Activated naive CD4-positive, alpha-beta T cell treated with anti-CD3 and anti-CD28 coated beads, Interleukin-2, amount 50 U/mL, for 16 hours (primary cell): ENCODE data around the gene TARP.

Source experiments
- DNase-seq: peaks from one replicate; pipeline ENCODE4 v3.0.0-alpha.2; 2020

The TARP gene

GRCh38 chr7:38273286-38273995 lies at the start of gene TARP:
Gene TARP (minus strand): TSS chr7:38273636.
- DNase-seq, result no peak

GRCh38 chr7:38323156-38323555 lies 49.7 kb upstream of the TARP start:
- no peak for DNase-seq

DNA sequence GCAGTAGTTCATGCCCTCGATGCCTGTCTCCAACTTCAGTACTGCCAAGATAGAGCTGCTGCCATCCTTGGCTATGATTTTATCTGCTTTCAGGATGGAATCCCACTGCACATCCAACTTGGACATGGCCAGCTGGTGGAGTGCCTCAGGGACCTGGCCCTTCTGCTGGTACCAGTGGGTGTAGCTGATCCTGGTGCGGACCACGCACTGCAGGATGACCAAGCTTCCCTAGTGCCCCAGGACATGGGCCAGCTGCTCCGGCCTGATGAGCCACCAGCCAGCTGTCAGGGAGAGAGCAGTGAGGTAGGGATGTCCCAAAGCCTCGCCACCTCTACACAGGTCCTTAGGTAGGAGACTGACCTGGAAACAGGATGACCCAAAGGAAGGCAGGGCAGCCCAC lies 49.0 kb upstream of the TARP start:
- no peak for DNase-seq

DNA sequence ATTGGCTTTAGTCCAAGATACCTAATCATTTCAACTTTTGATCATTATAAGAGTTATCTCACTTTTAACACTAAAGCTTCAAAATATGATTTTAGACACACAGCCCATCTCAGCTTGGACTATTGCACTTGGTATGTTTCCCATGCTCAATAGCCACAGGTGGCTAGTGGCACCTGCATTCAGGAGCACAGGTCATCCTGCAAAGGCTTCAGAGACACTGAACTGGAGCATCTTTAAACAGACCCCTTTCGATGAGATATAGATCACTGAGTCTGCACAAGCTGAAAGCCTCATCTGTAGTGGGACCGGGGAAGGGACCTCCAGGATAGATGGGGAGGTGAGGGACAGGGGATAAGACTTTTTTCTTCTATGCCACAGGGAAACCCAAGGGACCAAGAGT lies 48.5 kb upstream of the TARP start:
- no peak for DNase-seq

- DNase-seq, result no peak
Observed at GRCh38 chr7:38321515-38321944, 48.1 kb upstream of the TARP start.

DNA sequence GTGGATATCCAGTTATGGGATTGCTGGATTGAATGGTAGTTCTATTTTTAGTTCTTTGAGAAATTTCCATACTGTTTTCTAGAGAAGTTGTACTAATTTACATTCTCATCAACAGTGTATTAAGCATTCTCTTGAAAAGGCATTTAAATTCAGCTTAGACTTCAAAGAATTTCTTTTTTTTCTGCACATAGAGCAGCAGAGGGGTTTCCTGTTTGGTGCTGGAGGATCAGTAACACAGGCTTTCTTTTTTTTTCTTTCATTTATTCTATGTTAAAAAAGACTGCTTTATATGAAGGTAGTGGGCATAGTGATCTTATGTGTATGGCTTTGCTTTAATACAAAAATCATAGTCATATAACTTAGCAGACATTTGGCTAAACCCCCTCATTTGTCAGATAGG lies 47.6 kb upstream of the TARP start:
- no peak for DNase-seq

DNA sequence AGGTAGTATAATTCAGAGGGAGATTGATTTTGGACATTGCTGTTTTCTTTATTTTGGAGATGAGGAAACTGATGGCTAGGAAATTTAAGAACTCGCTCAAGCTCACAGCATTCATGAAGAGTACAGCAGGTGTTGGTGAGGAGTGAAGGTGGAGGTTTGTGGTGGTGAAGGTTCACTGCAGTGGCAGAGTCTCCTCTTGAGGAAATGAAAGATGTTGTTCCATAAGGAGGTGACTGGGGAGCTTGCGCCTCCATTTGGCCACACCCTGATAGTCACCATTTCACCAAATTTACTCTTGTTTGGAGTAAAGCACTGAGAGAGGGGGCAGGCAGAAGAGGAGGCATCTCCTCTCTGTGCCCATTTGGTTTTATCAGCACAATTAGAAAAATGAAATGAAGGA lies 46.4 kb upstream of the TARP start:
- DNase-seq, result no peak

- DNase-seq, result no peak
Observed at GRCh38 chr7:38318803-38319416, 45.5 kb upstream of the TARP start.

- DNase-seq, result no peak
Observed at GRCh38 chr7:38318241-38318640, 44.8 kb upstream of the TARP start.

- no peak for DNase-seq
Observed at GRCh38 chr7:38317515-38317914, 44.1 kb upstream of the TARP start.

DNA sequence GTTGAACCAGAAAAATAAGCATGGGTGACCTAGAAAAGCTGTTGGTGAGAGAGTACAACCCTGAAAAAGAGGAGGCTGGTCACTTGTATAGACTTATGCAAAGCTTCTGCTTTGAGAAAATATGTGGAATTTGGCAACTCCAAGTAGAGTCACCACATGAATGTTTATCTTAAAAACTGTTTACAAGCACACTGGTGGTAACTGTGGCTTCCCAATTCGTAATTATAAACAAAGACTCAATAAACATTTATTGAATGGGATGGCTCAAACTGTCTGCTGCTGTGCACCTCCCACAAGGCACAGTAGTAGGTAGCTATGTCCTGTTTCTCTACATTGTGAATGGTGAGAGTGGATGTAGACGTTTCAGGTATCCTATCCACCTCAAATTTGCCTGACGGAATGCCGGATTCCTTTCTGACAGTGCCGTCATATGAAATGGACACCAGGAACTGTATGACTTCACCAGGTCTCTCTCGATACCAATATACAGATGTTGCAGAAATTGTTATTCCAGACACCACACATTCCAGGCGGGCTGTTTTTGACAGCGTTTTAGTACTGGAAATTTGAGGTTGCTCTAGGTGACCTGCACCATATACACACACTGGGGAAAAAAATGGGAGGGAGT lies 43.4 kb upstream of the TARP start:
- no peak for DNase-seq

GRCh38 chr7:38315410-38315809 lies 42.0 kb upstream of the TARP start:
- no peak for DNase-seq

- DNase-seq, result no peak
Observed at GRCh38 chr7:38312821-38313220, 39.4 kb upstream of the TARP start.

DNA sequence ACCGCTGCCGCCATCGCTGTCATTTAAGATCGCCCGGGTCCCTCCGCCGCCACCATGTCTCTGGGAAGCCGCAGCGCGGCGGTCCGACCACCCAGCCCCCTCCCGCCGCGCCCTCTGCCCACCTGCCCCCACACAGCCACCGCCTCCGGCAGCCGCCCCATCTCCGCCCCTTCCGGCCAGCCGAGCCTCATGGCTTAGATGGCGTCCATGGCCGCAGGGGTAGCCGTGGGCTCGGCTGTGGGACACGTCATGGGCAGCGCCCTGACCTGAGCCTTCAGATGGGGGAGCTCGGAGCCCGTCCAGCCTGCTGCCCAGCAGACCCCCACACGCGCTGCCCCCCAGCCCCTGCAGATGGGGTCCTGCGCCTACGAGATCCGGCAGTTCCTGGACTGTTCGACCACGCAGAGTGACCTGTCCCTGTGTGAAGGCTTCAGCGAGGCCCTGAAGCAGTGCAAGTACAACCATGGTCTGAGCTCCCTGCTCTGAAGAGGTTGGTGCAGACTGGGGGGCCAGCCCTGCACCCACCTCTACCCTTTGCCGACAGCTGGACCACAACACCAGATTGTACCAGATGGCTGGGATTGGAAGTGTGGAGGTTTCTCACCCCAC lies 38.0 kb upstream of the TARP start:
- no peak for DNase-seq

DNA sequence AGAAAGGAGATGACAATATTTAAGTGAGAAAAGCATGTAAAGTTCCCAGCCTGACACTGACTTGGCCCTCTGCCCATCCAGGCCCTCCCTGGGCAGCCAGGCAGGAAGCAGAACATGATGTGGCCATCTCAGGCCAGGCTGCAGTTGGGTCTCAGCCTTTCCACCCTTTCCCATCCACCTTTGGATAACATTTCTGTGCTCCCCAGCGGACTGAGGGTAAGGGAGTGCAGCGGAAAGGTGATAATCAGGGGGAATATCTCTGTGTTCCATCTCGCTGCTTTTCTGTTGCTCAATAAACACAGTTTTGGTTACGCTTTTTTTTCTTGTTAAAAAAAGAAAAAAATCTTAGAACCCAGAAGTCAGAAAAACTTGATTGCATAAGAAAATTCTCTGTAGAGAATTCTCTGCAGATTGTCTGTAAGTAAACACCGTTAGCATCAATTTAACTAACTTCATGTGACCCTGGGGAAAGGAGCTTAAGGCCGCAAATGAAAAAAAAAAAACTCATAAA lies 37.2 kb upstream of the TARP start:
- DNase-seq, result no peak

- no peak for DNase-seq
Observed at GRCh38 chr7:38309555-38309954, 36.1 kb upstream of the TARP start.

DNA sequence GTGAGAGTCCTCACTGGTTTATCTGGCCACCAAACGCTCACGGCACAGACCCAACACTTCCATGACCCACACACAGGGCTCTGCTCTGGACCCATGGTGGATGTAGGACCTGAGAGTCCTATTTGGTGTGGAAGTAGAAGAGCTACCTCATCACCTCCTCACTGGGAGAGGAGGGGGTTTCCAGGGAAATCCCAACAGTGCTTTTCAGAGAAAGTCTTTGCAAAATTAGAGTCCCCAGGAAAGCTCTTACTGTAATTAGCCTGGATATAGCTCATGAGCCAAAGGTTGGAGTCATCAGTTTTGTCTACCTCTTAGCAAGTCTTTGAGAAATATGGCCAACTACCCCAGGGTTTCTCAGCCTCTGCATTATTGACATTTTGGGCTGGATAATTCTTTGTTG lies 34.7 kb upstream of the TARP start:
- no peak for DNase-seq

DNA sequence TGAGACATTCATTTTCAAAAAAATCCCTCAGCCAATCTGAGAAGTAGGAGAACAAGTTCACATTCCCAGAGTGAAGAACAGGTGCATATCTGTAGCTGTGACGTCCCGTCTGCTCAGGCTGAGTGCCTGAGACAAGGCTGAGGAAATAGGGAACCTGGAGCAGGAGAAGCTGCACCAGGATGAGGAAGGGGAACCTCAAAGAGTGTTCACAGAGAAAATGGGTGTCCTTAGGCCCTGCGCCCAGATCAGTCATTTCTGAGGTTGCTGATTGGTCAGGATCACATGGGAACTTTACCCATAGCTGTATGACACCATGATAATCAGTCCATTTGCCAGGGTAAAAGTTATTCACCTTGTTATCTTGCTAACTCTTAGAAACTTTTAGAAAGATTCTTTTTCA lies 34.2 kb upstream of the TARP start:
- no peak for DNase-seq

DNA sequence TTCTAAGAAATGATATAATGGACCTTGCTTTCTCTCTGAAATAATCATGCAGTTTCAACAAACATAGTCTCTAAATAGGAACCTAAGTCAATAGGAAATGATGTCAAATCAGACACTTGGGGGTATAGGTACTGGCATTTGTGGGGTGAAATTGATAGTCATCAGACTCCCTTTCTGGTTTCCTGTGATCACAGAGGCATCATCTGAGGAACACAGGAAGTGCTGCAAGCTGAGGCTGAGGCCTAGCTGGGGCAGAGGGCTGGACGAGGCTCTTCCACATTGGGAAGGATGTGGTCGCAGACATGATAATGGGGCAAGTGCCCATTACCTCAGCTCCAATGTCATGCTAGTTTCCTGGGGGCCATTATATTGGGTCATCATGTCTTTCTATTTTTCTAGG lies 33.5 kb upstream of the TARP start:
- no peak for DNase-seq

DNA sequence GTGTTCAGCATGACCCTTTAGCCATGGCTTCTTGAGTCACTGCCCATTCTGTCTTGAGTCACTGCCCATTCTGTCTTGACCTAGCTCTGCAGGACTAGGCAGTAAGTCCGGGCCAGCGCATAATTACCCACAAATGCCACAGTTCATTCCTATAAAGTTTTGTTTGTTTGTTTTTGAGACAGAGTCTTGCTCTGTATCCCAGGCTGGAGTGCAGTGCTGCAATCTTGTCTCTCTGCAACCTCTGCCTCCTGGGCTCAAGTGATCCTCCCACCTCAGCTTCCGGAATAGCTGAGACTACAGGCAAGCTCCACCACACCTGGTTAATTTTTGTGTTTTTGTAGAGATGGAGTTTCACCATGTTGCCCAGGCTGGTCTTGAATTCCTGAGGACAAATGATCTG lies 32.7 kb upstream of the TARP start:
- DNase-seq, result no peak

DNA sequence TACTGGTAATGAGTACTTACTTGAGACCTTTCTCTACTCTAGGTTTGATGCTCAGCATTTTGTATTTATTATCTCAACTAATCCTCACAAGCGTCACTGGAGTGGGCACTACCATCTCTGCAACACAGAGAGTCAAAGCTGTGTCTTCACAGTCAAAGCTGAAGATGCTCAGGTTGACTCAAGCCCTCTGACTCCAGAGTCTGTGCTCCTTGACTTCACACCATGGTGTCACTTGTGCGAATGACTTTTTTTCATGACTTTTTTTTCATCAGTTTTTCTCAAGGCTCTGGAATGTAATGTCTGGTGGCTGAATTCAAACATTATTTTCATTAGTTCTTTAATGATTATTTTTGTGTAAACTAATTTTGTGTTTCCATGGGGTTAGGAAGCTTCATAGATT lies 30.4 kb upstream of the TARP start:
- no peak for DNase-seq

DNA sequence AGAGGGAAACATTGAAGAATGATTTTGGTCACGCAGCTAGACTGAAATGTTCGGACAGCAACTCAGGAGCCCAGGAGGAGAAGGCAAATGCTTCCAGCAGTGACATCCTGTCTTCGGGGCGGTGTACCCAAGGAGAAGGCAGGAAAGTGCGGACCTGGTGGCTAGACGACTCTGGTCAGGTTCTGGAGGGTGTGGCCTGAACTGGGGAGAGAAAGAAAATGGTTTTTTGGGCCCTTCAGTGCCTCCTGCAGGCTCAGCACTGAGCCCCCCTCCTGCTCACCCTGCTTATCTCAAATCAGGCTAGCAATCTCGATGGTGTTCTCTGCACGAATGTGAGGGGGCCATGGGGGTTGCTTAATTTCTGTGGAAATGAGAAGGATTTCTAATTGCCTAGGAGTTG lies 26.7 kb upstream of the TARP start:
- DNase-seq, result no peak

DNA sequence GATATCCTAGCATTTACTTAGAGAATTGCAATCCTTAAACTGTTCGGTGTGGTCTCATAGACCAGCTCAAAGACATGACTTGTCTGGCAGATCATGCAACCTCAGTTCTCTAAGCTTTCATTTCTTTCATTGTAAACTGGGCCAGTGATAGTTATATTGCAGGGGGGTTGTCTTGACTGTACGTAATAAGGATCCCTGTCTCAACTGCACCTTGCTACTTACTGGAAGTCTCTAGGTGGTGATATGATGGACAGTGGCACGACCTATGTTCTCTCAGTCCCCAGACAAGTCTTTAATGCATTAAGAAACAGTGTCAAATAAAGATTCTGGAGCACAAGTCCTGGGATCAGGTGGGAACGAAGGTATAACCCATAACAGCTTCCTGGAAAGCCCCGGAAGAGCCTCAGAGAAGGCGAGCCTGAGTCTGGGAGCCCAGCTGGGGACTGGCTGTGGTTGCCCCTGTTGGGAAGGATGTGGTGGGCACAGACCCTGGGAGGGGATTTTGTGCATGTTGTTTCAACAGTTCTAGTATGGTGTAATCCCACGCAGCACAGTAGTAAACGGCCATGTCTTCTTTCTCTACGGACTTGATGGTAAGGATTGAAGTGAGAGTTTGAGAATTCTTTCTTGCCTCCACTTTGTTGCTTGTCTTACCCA lies 26.0 kb upstream of the TARP start:
- DNase-seq, result no peak
